ENCODE results near the gene MAP1S. TPM values are rescaled to one million over a fixed set of nuclear protein-coding genes. Genes with fewer than 3 reads are reported as not detected.
A peak's percentile ranks its signal among the peaks of the same experiment; 100 is the strongest.

Gene MAP1S
- total and polyA plus RNA-seq, 2 of the 13 experiments (the other 11 are each of a cell fraction or from before 2014, with no cell fraction given) = 3.8 to 7.3 TPM

DNA sequence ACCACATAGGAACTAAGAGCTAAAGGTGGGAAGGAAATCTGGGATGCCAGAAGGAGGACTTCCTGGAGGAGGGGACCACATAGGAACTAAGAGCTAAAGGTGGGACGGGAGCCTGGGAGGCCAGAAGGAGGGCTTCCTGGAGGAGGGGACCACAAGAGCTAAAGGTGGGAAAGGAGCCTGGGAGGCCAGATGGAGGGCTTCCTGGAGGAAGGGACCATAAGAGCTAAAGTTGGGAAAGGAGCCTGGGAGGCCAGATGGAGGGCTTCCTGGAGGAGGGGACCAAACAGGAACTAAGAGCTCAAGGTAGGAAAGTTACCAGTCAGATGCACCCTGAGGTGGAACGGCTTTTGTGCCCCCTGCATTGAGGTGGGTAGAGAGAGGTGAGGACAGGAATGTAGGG, 22.2 kb downstream of the MAP1S start:
- no TSS peak for BruUV-seq (replicated peaks)
- ATAC-seq = no peak

DNA sequence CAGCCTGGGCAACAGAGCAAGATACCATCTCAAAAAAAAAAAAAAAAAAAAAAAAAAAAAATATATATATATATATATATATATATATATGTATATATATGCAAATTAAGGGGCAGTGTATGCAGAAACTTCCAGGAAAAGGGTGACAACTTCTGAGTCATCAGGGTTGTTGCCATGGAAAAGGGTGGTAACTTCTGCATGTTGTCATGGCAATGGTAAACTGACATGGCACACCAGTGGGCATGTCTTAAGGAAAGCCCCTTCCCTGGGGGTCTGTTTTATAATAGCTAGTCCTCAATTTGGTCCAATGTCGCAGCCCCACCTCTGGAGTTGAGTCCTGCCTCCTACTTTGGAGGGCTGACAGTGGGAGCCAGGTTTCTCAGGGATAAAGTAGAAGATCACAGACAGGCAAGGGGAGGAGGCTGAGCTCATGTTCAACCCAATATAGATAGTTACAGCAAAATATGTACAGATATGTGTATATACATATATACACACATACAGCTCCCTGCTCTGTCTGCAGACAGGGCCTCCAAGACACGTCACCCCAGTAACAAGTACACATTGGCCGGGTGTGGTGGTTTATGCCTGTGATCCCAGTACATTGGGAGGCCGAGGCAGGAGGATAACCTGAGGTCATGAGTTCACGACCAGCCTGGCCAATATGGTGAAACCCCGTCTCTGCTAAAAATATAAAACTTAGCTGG, 24.7 kb downstream of the MAP1S start:
- FAIRE-seq (no peak), ATAC-seq (no peak), DNase-seq (ENCODE audit: low spot score) (no peak)
- Histone ChIP-seq H4K20me1 (ENCODE audit: insufficient read depth, low read length) (no peaks in the 10 kb centered on the region), H3K79me2 (ENCODE audit: insufficient read depth, low read length) (no peaks in the 10 kb centered on the region), H3K4me3 (replicated peaks in 1 of 3; ENCODE audit: insufficient read depth in 1 of 3, low read depth in 2 of 3, low read length in 3 of 3) (no peak overlapping the region), H3K36me3 (replicated peaks in 1 of 2; ENCODE audit: control insufficient read depth in 1 of 2, insufficient read depth in 2 of 2, low read length in 2 of 2) (no peaks in the 10 kb centered on the region), H3K27ac (ENCODE audit: extremely low read length, insufficient read depth, low read length) (no peak overlapping the region), H3K9me3 (ENCODE audit: low read length) (no peaks in the 10 kb centered on the region), H3K27me3 (ENCODE audit: control insufficient read depth in 1 of 2, insufficient read depth in 2 of 2, low read length in 2 of 2) (no peaks in the 10 kb centered on the region), H3K4me1 (ENCODE audit: insufficient read depth, low read length) (peaks cover 17% of the 10 kb centered on the region), H2AFZ (ENCODE audit: low read length) (no peak overlapping the region), H3K4me2 (ENCODE audit: low read depth, low read length) (no peak overlapping the region), H3K9ac (ENCODE audit: insufficient read depth, low read depth, low read length) (no peak overlapping the region)
- in situ Hi-C loops (cut with HindIII; ENCODE audit: extremely low pct_ligation_motif_present, low pct_unique_long_range_greater_than_20kb) = no loop called here
- ChIA-PET POLR2A (no interaction called here), CTCF (ENCODE audit: low intra/inter-chr PET ratio, low total read pairs) (no interaction called here)
- 27% methylated on average over 6 of the region's 6 CpGs for WGBS (ENCODE audit: low lambda C conversion rate)
- TF ChIP-seq RFX1 (IDR thresholded peaks at IDR 0.05) (peak; percentile 53), RFX5 (IDR thresholded peaks at IDR 0.05; ENCODE audit: low read depth, low read length) (peak; percentile 72; the same call in 1 of the 2 replicates), EZH2 (conservative IDR thresholded peaks at IDR 0.05; ENCODE audit: low read depth, low read length) (no peak), MXI1 (IDR thresholded peaks at IDR 0.05; ENCODE audit: borderline replicate concordance, low read depth, low read length) (0 out of 3 replicates have a peak, but pooled peaks have one; percentile 17), ZNF770 (CRISPR knock-in tag; IDR thresholded peaks at IDR 0.05) (0 out of 2 replicates have a peak, but pooled peaks have one; percentile 29), NFKB2 (CRISPR knock-in tag; IDR thresholded peaks at IDR 0.05; ENCODE audit: borderline replicate concordance) (no peak), ZNF589 (CRISPR knock-in tag; conservative IDR thresholded peaks at IDR 0.05) (no peak), ZNF790 (CRISPR knock-in tag; IDR thresholded peaks at IDR 0.05; ENCODE audit: borderline replicate concordance) (no peak), RFX3 (CRISPR knock-in tag; IDR thresholded peaks at IDR 0.05) (peak; percentile 59), REPIN1 (CRISPR knock-in tag; IDR thresholded peaks at IDR 0.05; ENCODE audit: borderline replicate concordance, low read depth) (no peak)
- no TSS peak for BruUV-seq (replicated peaks)
- intact Hi-C loops (cut with micrococcal nuclease; ENCODE audit: unreplicated experiment) = no loop called here

More for the DNA sequence above, 22.2 kb downstream of the MAP1S start:
- intact Hi-C loops (cut with micrococcal nuclease; ENCODE audit: unreplicated experiment) = no loop called here
- no peak for FAIRE-seq
- POLR2A ChIA-PET = no interaction called here
- no peak overlapping the region for H3K27ac ChIP-seq (ENCODE audit: extremely low read length, insufficient read depth, low read length)
- no peak overlapping the region for H3K4me2 ChIP-seq (ENCODE audit: low read depth, low read length)
- no peaks in the 10 kb centered on the region for H3K27me3 ChIP-seq (ENCODE audit: control insufficient read depth in 1 of 2, insufficient read depth in 2 of 2, low read length in 2 of 2)
- TF ChIP-seq ZFP36 (IDR thresholded peaks at IDR 0.05; ENCODE audit: borderline replicate concordance, low read depth, low read length, partially characterized antibody) = peak; percentile 79
- no peak for TF ChIP-seq SMYD3 (CRISPR knock-in tag; IDR thresholded peaks at IDR 0.05)
- WGBS (ENCODE audit: low lambda C conversion rate) = 31% methylated on average over 2 of the region's 2 CpGs
- no peaks in the 10 kb centered on the region for H4K20me1 ChIP-seq (ENCODE audit: insufficient read depth, low read length)
- H3K9ac ChIP-seq (ENCODE audit: insufficient read depth, low read depth, low read length) = no peak overlapping the region
- H3K36me3 ChIP-seq (replicated peaks in 1 of 2; ENCODE audit: control insufficient read depth in 1 of 2, insufficient read depth in 2 of 2, low read length in 2 of 2) = no peaks in the 10 kb centered on the region
- H2AFZ ChIP-seq (ENCODE audit: low read length) = no peak overlapping the region
- no peaks in the 10 kb centered on the region for H3K9me3 ChIP-seq (ENCODE audit: low read length)
- no peaks in the 10 kb centered on the region for H3K4me1 ChIP-seq (ENCODE audit: insufficient read depth, low read length)
- H3K79me2 ChIP-seq (ENCODE audit: insufficient read depth, low read length) = no peaks in the 10 kb centered on the region
- DNase-seq (ENCODE audit: low spot score) = no peak
- CTCF ChIA-PET (ENCODE audit: low intra/inter-chr PET ratio, low total read pairs) = no interaction called here
- in situ Hi-C loops (cut with HindIII; ENCODE audit: extremely low pct_ligation_motif_present, low pct_unique_long_range_greater_than_20kb) = no loop called here
- no peak overlapping the region for H3K4me3 ChIP-seq (replicated peaks in 1 of 3; ENCODE audit: insufficient read depth in 1 of 3, low read depth in 2 of 3, low read length in 3 of 3)
